GM12878 (cell line): ENCODE results near the gene CACNA1D. TPM values are rescaled to one million over a fixed set of nuclear protein-coding genes. Genes with fewer than 3 reads are reported as not detected.

Experiments
- ATAC-seq: fragments of 200-7000 bp; cut with Tn5 transposase; 3 replicates; pipeline ENCODE4 v1.9.1; 2020; ENCODE audit warnings: mild to moderate bottlenecking, moderate library complexity
- BruUV-seq: library from RNA; stranded (reverse); fragments of 400-500 nt; replicated peaks from 2 replicates; lab custom pipeline; 2021; lab: Mats Ljungman, UMichigan
- CTCF ChIA-PET: fragments of 300-600 bp; sonication (Branson Sonifier 250); formaldehyde crosslinking; extraction: SDS; loops from one replicate; lab custom pipeline; 2021; ENCODE audit warnings: inconsistent platforms; lab: Yijun Ruan, JAX
- POLR2A ChIA-PET: fragments of 350-600 bp; formaldehyde crosslinking; extraction: SDS; loops from one replicate; lab custom pipeline; 2021; ENCODE audit warnings: inconsistent platforms; lab: Charles Lee
- RAD21 ChIA-PET: fragments of 300-600 bp; sonication (Branson Sonifier 250); formaldehyde crosslinking; loops from one replicate; lab custom pipeline; 2023; ENCODE audit warnings: antibody characterized with exemption; ENCODE audit not compliant: unreplicated experiment; lab: Charles Lee
- SMC1A ChIA-PET: fragments of 300-600 bp; sonication (Branson Sonifier 250); formaldehyde crosslinking; loops from one replicate; lab custom pipeline; 2023; ENCODE audit not compliant: unreplicated experiment, uncharacterized antibody; lab: Charles Lee
- DNase-seq: peaks from one replicate; pipeline ENCODE4 v3.0.0-alpha.2; 2011; ENCODE audit warnings: low read depth, low spot score
- FAIRE-seq: peaks from 3 replicates; lab custom pipeline; 2011; peaks lifted over from hg19 to GRCh38; lab: Jason Lieb, UNC
- H2AFZ ChIP-seq: 2 replicates; pipeline ENCODE4 v1.6.0; 2011; ENCODE audit warnings: low read depth, low read length, control low read depth; ENCODE audit not compliant: control insufficient read depth
- H3K27ac ChIP-seq: 2 replicates; pipeline ENCODE4 v1.5.1; 2011; ENCODE audit warnings: control low read depth; ENCODE audit not compliant: control insufficient read depth, insufficient read depth
- H3K27me3 ChIP-seq, 2 experiments: replicated peaks in 1 of 2; 2 replicates each; pipeline versions ENCODE4 v1.6.0 to v1.6.1; 2011; ENCODE audit warnings: low read length in 1 of 2; ENCODE audit not compliant: control insufficient read depth in 2 of 2, insufficient read depth in 2 of 2
- H3K36me3 ChIP-seq, 2 experiments: 2 replicates each; pipeline ENCODE4 v1.5.1; 2011; ENCODE audit warnings: low read length in 1 of 2; ENCODE audit not compliant: control insufficient read depth in 2 of 2, insufficient read depth in 2 of 2
- H3K4me1 ChIP-seq: 2 replicates; pipeline ENCODE4 v1.6.1; 2011; ENCODE audit warnings: mild to moderate bottlenecking, low read length, moderate library complexity, mixed read lengths; ENCODE audit not compliant: control insufficient read depth, insufficient read depth
- H3K4me2 ChIP-seq: 2 replicates; pipeline ENCODE4 v1.6.0; 2011; ENCODE audit warnings: control low read depth; ENCODE audit not compliant: control insufficient read depth, insufficient read depth
- H3K4me3 ChIP-seq: fragments of 200-600 bp; sonication (generic); 2 replicates; pipeline ENCODE4 v1.5.1; 2016
- H3K79me2 ChIP-seq: 2 replicates; pipeline ENCODE4 v1.6.0; 2011; ENCODE audit warnings: low read length; ENCODE audit not compliant: control insufficient read depth, insufficient read depth
- H3K9ac ChIP-seq: 2 replicates; pipeline ENCODE4 v1.8.0; 2011; ENCODE audit warnings: low read length, control low read depth, mixed read lengths; ENCODE audit not compliant: control insufficient read depth, insufficient read depth
- H3K9me3 ChIP-seq: replicated peaks from 3 replicates; pipeline ENCODE4 v1.5.1; 2011; ENCODE audit warnings: mild to moderate bottlenecking, low read length; ENCODE audit not compliant: control insufficient read depth, insufficient read depth
- H4K20me1 ChIP-seq: 2 replicates; pipeline ENCODE4 v1.6.0; 2011; ENCODE audit not compliant: control insufficient read depth, insufficient read depth
- CEBPB ChIP-seq, 2 experiments: fragments of 150-350 bp in 1 of 2; IDR thresholded peaks; 2 replicates each; pipeline ENCODE4 v1.6.1; 2012 to 2014; ENCODE audit warnings: low read depth in 2 of 2, low read length in 2 of 2, borderline replicate concordance in 1 of 2, inconsistent platforms in 1 of 2
- ELK1 ChIP-seq: IDR thresholded peaks from 2 replicates; pipeline ENCODE4 v1.6.1; 2012; ENCODE audit warnings: low read depth, low read length, improper control_type of control experiment
- MYC ChIP-seq: IDR thresholded peaks from 2 replicates; pipeline ENCODE4 v1.6.1; 2011; ENCODE audit warnings: mild to moderate bottlenecking, low read length, moderate library complexity, inconsistent platforms; ENCODE audit not compliant: insufficient read depth, insufficient replicate concordance, insufficient read length, severe bottlenecking
- POLR2AphosphoS5 ChIP-seq: IDR thresholded peaks from 2 replicates; pipeline ENCODE4 v1.6.1; 2011; ENCODE audit warnings: mild to moderate bottlenecking, low read length, inconsistent platforms
- RUNX3 ChIP-seq: IDR thresholded peaks from 2 replicates; pipeline ENCODE4 v1.6.1; 2012; ENCODE audit warnings: low read length, inconsistent platforms
- SMC3 ChIP-seq: IDR thresholded peaks from 2 replicates; pipeline ENCODE4 v1.6.1; 2011; ENCODE audit warnings: low read length, improper control_type of control experiment, borderline replicate concordance
- YY1 ChIP-seq: IDR thresholded peaks from 2 replicates; pipeline ENCODE4 v1.6.1; 2011; ENCODE audit warnings: low read depth, mild to moderate bottlenecking, low read length
- ZBTB33 ChIP-seq: fragments of 450-650 bp; IDR thresholded peaks from 2 replicates; pipeline ENCODE4 v1.6.1; 2017; ENCODE audit warnings: mild to moderate bottlenecking
- WGBS: methylation state at CpG from one replicate; pipeline ENCODE4 v1.1.6; 2016; ENCODE audit warnings: low lambda C conversion rate; ENCODE audit not compliant: insufficient replicate concordance, insufficient coverage; ENCODE audit errors: missing lambda C conversion rate; 5-methylcytosine and 5-hydroxymethylcytosine counted together
- in situ Hi-C: fragments of 300-500 bp; cut with MboI; formaldehyde crosslinking; loops from 9 replicates; pipeline ENCODE4 v1.14.3; 2018; ENCODE audit warnings: mixed read lengths
- intact Hi-C: fragments of 100-400 bp; cut with micrococcal nuclease; formaldehyde crosslinking; loops from one replicate; pipeline ENCODE4 v1.14.2; 2022; ENCODE audit not compliant: unreplicated experiment
- polyA plus RNA-seq, 11 experiments: library from polyadenylated mRNA; depleted of rRNA in 4 of 11; unstranded in 6 of 11; stranded (reverse) in 5 of 11; fragments of >200 nt; fragmentation: Nextera tagmentation in 4 of 11; fragmentation: Illumina TruSeq in 1 of 11; extraction: Ambion mirVana in 4 of 11; extraction: Trizol in 1 of 11; gene quantifications; 1 replicate in 1 of 11; 2 replicates in 10 of 11; pipeline versions ENCODE4 v1.2.1 to v1.2.3, GENCODE V29; 2011 to 2016; ENCODE audit warnings: inconsistent platforms in 2 of 11, missing spikeins in 2 of 11, low read depth in 1 of 11
- total RNA-seq, 4 experiments: library from RNA; depleted of rRNA in 3 of 4; stranded (reverse); fragments of >200 nt in 3 of 4; fragmentation: Illumina TruSeq in 1 of 4; extraction: Trizol in 1 of 4; gene quantifications; 2 replicates each; pipeline versions ENCODE4 v1.2.1 to v1.2.3, GENCODE V29; 2013 to 2021

The CACNA1D gene
- total and polyA plus RNA-seq, 10 of the 15 experiments (the other 5 are each of a cell fraction or from before 2014, with no cell fraction given): 0.21 to 24.4 (median 1.6) TPM

- Histone ChIP-seq H3K9ac (no peak overlapping the region), H4K20me1 (no peaks in the 10 kb centered on the region), H3K36me3 (no peaks in the 10 kb centered on the region), H2AFZ (no peak overlapping the region), H3K4me3 (no peak overlapping the region), H3K27me3 (no peaks in the 10 kb centered on the region), H3K27ac (no peak overlapping the region), H3K4me1 (no peaks in the 10 kb centered on the region), H3K79me2 (no peaks in the 10 kb centered on the region), H3K4me2 (no peak overlapping the region), H3K9me3 (no peaks in the 10 kb centered on the region)
- ChIA-PET SMC1A (no interaction called here), CTCF (no interaction called here), RAD21 (no interaction called here), POLR2A (no interaction called here)
- no TSS peak for BruUV-seq
- TF ChIP-seq ZBTB33 (no peak), YY1 (no peak), CEBPB (IDR thresholded peaks at IDR 0.05; ENCODE audit: borderline replicate concordance in 1 of 2, low read depth in 2 of 2, low read length in 2 of 2) (no peak)
- no peak for ATAC-seq
- in situ Hi-C loops (no loop called here), intact Hi-C loops (no loop called here)
- no peak for DNase-seq
- WGBS: 33% methylated on average over 7 of the region's 7 CpGs
- no peak for FAIRE-seq
Observed at GRCh38 chr3:53695324-53695690, 200.9 kb downstream of the CACNA1D start.

- Histone ChIP-seq H3K9ac (no peak overlapping the region), H3K27ac (no peak overlapping the region), H3K4me2 (no peak overlapping the region), H3K36me3 (no peaks in the 10 kb centered on the region), H3K27me3 (no peaks in the 10 kb centered on the region), H3K9me3 (no peaks in the 10 kb centered on the region), H3K4me1 (no peaks in the 10 kb centered on the region), H3K4me3 (no peak overlapping the region), H3K79me2 (no peaks in the 10 kb centered on the region), H4K20me1 (no peaks in the 10 kb centered on the region), H2AFZ (no peak overlapping the region)
- FAIRE-seq (no peak), ATAC-seq (no peak), DNase-seq (no peak)
- CTCF ChIA-PET: interaction anchor here (1.0 to 4.4 kb wide), 3 partner anchors 13 to 152 kb away, joined by 3 to 38 read pairs (median 3); no protein-coding TSS in a partner anchor
- WGBS: 20% methylated on average over 4 of the region's 4 CpGs
- POLR2A ChIA-PET: no interaction called here
- RAD21 ChIA-PET: no interaction called here
- SMC1A ChIA-PET: interaction anchor here (2.1 kb wide), 1 partner anchor 27 kb away, joined by 6 read pairs; no protein-coding TSS in a partner anchor
- intact Hi-C loops (no loop called here), in situ Hi-C loops (no loop called here)
- no TSS peak for BruUV-seq
- TF ChIP-seq POLR2AphosphoS5: no peak
- TF ChIP-seq SMC3: peak; percentile 12; the same call in 1 of the 2 replicates
- TF ChIP-seq MYC: no peak
- no peak for TF ChIP-seq ELK1
- TF ChIP-seq RUNX3: no peak
Observed at GRCh38 chr3:53696401-53697172, 202.2 kb downstream of the CACNA1D start.
